ENCODE data around the gene ST8SIA2.

DNA sequence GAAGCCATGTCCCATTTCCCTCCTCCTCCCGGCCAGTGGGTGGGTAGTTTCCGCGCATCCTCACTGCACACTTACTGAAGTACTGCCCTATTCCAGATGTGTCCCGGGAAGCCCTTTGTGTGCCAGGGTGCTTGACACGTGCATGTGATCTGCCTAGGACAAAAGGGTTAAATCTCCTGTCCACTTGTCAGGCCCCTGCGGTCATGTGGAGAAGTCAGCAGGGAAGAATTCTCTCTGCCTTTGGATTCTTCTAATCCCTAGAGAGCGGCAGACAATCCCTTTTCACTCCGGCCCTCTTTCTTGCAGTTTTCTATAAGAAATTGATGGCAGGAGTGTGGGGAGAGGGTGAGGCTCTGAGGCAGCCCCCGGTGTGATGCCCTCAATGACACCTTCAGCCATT, 19.8 kb downstream of the ST8SIA2 start:
- TF ChIP-seq, protein P1, sequence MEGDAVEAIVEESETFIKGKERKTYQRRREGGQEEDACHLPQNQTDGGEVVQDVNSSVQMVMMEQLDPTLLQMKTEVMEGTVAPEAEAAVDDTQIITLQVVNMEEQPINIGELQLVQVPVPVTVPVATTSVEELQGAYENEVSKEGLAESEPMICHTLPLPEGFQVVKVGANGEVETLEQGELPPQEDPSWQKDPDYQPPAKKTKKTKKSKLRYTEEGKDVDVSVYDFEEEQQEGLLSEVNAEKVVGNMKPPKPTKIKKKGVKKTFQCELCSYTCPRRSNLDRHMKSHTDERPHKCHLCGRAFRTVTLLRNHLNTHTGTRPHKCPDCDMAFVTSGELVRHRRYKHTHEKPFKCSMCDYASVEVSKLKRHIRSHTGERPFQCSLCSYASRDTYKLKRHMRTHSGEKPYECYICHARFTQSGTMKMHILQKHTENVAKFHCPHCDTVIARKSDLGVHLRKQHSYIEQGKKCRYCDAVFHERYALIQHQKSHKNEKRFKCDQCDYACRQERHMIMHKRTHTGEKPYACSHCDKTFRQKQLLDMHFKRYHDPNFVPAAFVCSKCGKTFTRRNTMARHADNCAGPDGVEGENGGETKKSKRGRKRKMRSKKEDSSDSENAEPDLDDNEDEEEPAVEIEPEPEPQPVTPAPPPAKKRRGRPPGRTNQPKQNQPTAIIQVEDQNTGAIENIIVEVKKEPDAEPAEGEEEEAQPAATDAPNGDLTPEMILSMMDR (IDR thresholded peaks at IDR 0.05): no peak
- TF ChIP-seq POLR2A (IDR thresholded peaks at IDR 0.05): no peak

Measured in Peyer's patch (tissue), 4 donors.